DOHH2 (cell line): ENCODE data around the gene OR8A1.

Experiments
- CTCF ChIP-seq: fragments of 200-600 bp; sonication (generic); IDR thresholded peaks from one replicate; pipeline ENCODE4 v1.5.1; 2014; ENCODE audit warnings: antibody characterized with exemption, mild to moderate bottlenecking, low read depth, low read length; ENCODE audit not compliant: poor library complexity, severe bottlenecking
- EZH2phosphoT487 ChIP-seq: fragments of 200-600 bp; sonication (generic); IDR thresholded peaks from 2 replicates; pipeline ENCODE4 v1.6.1; 2017; ENCODE audit warnings: borderline replicate concordance, mild to moderate bottlenecking, antibody characterized with exemption, low read length, moderate library complexity, mixed read lengths

- no peak for TF ChIP-seq CTCF
- no peak for TF ChIP-seq EZH2phosphoT487
Measured at GRCh38 chr11:124608147-124608546, 38.4 kb downstream of the OR8A1 start.
